GM12875 (cell line): ENCODE measurements around the gene ANKIB1.

ENCODE experiments used
- H3K4me3 ChIP-seq: one replicate; pipeline ENCODE4 v1.5.1; 2011; ENCODE audit warnings: low read depth, low read length, control low read depth
- TF ChIP-seq, protein P1 (sequence below): IDR thresholded peaks from 2 replicates; pipeline ENCODE4 v1.5.1; 2011; ENCODE audit warnings: low read depth, mild to moderate bottlenecking, control low read depth, inconsistent platforms, low read length, moderate library complexity, borderline replicate concordance; ENCODE audit not compliant: insufficient read depth

The ANKIB1 gene

GRCh38 chr7:92303761-92304160, 58.0 kb downstream of the ANKIB1 start:
- TF ChIP-seq, protein P1, sequence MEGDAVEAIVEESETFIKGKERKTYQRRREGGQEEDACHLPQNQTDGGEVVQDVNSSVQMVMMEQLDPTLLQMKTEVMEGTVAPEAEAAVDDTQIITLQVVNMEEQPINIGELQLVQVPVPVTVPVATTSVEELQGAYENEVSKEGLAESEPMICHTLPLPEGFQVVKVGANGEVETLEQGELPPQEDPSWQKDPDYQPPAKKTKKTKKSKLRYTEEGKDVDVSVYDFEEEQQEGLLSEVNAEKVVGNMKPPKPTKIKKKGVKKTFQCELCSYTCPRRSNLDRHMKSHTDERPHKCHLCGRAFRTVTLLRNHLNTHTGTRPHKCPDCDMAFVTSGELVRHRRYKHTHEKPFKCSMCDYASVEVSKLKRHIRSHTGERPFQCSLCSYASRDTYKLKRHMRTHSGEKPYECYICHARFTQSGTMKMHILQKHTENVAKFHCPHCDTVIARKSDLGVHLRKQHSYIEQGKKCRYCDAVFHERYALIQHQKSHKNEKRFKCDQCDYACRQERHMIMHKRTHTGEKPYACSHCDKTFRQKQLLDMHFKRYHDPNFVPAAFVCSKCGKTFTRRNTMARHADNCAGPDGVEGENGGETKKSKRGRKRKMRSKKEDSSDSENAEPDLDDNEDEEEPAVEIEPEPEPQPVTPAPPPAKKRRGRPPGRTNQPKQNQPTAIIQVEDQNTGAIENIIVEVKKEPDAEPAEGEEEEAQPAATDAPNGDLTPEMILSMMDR, result no peak

GRCh38 chr7:92304406-92304893, 58.7 kb downstream of the ANKIB1 start:
- H3K4me3 ChIP-seq, result no peak overlapping the region
- TF ChIP-seq, protein P1, result no peak

More at GRCh38 chr7:92303761-92304160, 58.0 kb downstream of the ANKIB1 start:
- H3K4me3 ChIP-seq, result no peak overlapping the region

- no peak overlapping the region for H3K4me3 ChIP-seq
Observed at GRCh38 chr7:92306153-92306552, 60.4 kb downstream of the ANKIB1 start.

GRCh38 chr7:92313055-92313454, 67.3 kb downstream of the ANKIB1 start:
- no peak overlapping the region for H3K4me3 ChIP-seq
- TF ChIP-seq, protein P1, result no peak

More at GRCh38 chr7:92306153-92306552, 60.4 kb downstream of the ANKIB1 start:
- TF ChIP-seq, protein P1, result no peak

- H3K4me3 ChIP-seq, result no peak overlapping the region
Observed at GRCh38 chr7:92319243-92319642, 73.5 kb downstream of the ANKIB1 start.

DNA sequence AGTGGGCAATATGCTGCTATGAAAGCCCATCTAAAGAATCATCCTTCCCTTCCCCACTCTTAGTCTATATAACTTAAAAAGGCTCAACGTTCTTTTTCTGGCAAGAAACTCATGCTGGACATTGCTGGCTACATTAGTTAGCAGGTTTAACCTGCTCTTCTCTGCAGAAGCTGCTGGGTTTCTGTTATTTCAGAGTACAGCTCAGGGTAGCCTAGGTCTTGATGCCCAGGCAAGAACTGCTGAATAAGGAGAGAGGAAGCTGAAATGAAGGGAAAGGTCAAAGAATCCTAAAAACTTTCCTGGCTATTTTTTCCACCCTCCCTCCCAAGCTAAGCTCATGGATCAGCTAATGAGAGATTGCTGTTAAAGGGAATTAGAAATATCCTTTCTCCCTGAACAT, 79.4 kb downstream of the ANKIB1 start:
- H3K4me3 ChIP-seq, result no peak overlapping the region
- TF ChIP-seq, protein P1, result no peak

More at GRCh38 chr7:92319243-92319642, 73.5 kb downstream of the ANKIB1 start:
- TF ChIP-seq, protein P1, result no peak

DNA sequence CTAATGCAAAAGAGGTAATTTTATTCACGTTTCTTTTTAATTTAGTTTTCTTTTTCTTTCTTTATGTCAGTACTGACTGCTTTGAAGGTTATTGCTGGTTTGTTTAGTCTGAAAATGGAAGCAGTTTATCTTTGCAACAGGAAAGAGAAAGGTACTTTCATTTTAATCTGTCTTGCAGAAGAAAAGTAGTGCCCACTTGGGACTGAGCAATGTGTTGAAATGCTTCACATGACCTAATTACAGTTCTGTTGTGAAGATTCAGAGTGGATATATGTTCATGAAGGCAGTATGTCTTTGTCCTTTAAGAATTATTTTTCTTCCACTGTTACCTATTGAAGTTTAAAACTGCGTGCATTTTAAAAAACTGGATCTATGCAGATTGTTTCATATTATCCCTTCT, 80.1 kb downstream of the ANKIB1 start:
- no peak overlapping the region for H3K4me3 ChIP-seq
- TF ChIP-seq, protein P1, result no peak
